NOMO-1 treated with dmso at 0.1 percent for 144 hours (cell line): ENCODE results near the gene MYBPH.
A peak's percentile ranks its signal among the peaks of the same experiment; 100 is the strongest.

Source experiments
- DNase-seq: peaks from one replicate; lab custom pipeline; 2025; ENCODE audit not compliant: unreplicated experiment; lab: John Stamatoyannopoulos, UW

Gene MYBPH

DNA sequence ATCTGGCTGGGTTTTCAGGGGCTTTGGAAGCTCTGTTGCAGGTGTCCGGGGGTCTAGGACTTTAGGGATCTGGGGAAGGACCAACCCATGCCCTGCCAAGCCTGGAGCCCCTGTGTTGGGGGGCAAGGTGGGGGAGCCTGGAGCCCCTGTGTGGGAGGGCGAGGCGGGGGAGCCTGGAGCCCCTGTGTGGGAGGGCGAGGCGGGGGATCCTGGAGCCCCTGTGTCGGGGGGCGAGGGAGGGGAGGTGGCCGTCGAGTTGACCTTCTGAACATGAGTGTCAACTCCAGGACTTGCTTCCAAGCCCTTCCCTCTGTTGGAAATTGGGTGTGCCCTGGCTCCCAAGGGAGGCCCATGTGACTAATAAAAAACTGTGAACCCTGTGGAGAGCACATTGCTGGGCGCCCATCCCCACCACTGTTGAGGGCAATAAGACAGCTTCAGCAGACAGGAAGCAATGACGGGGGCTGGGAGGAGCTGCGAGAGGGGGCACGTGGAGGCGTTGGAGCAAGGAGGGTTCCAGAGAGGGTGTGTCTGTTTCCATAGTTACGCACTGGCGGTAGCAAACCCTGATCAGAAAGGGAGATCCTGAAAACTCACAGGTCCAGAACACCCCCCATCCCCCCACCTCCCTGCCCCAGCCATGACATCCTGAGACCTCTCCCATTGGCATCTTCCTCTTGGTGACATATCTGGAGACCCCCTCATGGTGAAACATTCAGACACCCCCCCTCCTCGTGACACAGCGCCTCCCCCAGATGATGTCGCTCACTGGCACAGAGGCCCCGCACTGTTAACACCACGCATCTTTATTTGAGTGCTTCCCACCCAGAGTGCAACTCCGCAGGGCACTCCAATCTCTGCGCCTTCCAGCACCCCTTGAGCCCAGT, 8.4 kb downstream of the MYBPH start:
- DNase-seq: no peak

DNA sequence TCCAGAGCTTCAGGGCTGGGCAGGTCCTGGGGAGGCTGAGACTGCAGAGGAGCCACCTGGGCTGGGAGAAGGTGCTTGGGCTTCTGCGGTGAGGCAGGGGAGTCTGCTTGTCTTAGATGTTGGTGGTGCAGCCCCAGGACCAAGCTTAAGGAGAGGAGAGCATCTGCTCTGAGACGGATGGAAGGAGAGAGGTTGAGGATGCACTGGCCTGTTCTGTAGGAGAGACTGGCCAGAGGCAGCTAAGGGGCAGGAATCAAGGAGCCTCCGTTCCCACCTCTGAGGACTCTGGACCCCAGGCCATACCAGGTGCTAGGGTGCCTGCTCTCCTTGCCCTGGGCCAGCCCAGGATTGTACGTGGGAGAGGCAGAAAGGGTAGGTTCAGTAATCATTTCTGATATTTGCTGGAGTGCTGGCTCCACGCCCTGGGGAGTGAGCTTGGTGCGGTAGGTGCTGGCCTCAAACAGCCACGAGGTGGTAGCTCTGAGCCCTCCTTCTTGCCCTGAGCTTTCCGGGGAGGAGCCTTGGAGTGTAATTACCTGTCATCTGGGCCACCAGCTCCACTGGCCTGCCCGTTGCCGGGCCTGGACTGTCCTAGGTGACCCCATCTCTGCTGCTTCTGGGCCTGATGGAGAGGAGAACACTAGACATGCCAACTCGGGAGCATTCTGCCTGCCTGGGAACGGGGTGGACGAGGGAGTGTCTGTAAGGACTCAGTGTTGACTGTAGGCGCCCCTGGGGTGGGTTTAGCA, 9.3 kb downstream of the MYBPH start:
- no peak for DNase-seq

DNA sequence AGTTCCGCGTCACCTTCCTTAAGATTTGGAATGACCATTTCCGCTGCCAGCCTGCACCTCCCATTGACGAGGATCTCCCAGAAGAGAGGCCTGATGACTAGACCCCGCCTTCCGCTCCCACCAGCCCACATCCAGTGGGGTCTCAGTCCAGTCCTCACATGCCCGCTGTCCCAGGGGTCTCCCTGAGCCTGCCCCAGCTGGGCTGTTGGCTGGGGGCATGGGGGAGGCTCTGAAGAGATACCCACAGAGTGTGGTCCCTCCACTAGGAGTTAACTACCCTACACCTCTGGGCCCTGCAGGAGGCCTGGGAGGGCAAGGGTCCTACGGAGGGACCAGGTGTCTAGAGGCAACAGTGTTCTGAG, 9.8 kb downstream of the MYBPH start:
- no peak for DNase-seq

DNA sequence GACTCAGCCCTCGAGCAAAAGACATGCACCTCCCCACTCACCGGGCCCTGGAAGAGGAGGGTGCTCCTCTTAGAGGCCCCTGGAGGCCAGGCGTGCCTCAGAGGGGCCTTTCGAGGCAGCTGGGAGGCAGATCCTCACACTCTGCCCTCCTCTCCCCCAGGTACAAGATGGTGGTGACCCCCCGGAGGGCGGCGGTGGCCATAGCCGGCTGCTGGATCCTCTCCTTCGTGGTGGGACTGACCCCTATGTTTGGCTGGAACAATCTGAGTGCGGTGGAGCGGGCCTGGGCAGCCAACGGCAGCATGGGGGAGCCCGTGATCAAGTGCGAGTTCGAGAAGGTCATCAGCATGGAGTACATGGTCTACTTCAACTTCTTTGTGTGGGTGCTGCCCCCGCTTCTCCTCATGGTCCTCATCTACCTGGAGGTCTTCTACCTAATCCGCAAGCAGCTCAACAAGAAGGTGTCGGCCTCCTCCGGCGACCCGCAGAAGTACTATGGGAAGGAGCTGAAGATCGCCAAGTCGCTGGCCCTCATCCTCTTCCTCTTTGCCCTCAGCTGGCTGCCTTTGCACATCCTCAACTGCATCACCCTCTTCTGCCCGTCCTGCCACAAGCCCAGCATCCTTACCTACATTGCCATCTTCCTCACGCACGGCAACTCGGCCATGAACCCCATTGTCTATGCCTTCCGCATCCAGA, 10.4 kb downstream of the MYBPH start:
- DNase-seq: no peak

DNA sequence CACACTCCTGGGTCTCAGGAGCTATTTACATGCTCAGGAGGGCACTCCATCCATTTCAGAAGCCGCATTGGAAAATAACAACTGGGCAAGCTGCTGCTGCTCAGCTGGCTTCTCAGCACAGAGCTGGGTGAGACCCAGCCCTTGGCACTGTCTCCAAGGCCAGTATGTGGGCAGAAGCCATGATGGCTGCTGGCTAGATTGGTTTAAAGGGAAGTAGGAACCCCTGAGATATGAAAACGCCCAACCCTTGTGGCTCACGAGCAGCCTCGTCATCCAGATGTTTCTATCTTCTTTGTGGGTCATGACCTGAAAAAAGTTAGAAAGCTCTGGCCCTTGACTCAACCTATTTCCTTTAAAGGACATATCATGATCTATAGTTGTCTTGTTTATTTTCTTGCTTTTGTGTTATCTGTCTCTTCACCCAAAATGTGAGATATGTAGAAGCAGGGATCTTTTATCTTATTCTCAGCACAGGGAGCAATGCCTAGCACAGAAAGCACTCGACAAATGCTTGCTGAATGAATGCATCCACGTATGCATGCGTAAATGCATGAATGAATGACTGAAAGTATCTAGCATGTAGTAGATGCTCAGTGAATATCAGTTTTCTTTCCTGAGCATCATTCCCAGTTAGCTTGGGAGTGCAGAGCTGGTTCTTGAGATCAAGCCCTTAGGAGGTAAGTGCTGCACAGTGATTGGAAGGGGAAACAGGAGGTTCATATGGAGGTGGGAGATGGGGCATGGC, 11.6 kb downstream of the MYBPH start:
- no peak for DNase-seq

DNA sequence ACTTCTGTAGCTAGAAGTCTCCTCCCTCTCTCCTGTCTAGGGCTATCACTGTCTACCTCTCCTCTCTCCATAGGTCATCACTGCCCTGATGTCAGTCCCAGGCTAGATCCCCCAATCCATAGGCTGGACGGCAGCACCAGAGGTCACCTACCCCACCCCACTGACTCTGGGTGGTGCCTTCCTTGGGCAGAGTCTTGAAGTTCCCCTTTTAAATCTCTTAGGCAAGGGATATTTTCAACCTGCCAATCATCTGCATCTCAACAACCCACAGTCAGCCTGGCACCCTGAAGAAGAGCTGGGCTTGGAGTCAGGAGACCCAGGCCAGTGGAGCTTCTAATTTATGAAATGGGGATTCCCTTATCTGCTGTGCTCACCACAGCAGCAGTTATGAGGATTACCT, 13.2 kb downstream of the MYBPH start:
- DNase-seq: peak; percentile 4

GRCh38 chr1:203161703-203162102, 13.9 kb downstream of the MYBPH start:
- DNase-seq: no peak

GRCh38 chr1:203161175-203161574, 14.5 kb downstream of the MYBPH start:
- DNase-seq: no peak

- DNase-seq: no peak
These were observed 15.8 kb downstream of the MYBPH start for GRCh38 chr1:203159844-203160243.

DNA sequence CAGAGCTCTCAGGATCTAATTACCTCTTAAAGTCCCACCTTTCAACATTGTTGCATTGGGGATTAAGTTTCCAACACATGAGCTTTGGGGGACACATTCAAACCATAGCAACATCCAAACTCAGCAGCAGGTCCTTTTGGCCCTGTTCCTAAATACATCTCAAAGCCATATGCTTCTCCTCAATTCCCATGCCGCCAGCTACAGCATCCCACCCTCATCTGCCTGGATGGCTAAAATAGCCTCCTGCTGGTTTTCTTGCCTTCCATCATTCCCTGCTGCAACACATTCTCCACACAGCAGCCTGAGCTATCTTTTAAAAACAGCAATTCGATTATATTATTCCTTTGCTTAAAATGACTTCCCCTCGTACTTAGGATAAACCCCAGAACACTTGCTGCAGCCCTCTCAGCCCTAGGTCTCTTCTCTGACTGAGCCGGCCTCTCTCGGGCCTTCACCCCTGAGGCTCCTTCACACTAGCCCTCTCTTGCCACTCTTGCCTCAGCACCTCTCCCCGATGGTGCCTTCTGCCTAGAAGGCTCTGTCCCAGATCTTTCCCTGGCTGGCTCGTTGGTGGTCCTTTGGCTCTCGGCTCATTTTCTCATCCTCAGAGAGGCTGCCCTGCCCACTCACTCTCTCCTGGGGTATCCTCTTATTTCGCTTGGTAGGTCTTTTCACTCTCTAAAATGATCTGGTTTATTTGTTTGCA, 16.5 kb downstream of the MYBPH start:
- DNase-seq: no peak

GRCh38 chr1:203158423-203158822, 17.2 kb downstream of the MYBPH start:
- no peak for DNase-seq

DNA sequence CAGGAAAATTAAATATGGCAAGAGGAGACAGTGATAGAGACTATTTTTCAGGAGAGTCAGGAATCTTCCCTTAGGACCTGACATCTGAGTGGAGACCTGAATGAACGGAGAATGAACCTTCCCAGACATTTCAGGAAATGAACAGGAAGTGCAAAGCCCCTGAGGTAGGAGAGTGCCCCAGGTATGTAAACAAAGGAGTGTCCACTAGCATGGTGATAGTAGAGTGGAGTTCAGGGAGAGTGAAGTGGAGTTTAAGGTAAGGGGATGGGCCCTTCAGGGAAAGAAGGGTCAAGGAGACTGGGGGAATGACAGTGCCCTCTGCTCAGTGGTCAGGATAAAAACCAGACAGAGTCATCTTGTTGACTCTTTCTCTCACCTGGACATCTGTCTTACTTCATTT, 19.3 kb downstream of the MYBPH start:
- no peak for DNase-seq

- DNase-seq: no peak
These were observed 21.4 kb downstream of the MYBPH start for GRCh38 chr1:203153989-203154821.

GRCh38 chr1:203153051-203153988, 22.3 kb downstream of the MYBPH start:
- DNase-seq: no peak

DNA sequence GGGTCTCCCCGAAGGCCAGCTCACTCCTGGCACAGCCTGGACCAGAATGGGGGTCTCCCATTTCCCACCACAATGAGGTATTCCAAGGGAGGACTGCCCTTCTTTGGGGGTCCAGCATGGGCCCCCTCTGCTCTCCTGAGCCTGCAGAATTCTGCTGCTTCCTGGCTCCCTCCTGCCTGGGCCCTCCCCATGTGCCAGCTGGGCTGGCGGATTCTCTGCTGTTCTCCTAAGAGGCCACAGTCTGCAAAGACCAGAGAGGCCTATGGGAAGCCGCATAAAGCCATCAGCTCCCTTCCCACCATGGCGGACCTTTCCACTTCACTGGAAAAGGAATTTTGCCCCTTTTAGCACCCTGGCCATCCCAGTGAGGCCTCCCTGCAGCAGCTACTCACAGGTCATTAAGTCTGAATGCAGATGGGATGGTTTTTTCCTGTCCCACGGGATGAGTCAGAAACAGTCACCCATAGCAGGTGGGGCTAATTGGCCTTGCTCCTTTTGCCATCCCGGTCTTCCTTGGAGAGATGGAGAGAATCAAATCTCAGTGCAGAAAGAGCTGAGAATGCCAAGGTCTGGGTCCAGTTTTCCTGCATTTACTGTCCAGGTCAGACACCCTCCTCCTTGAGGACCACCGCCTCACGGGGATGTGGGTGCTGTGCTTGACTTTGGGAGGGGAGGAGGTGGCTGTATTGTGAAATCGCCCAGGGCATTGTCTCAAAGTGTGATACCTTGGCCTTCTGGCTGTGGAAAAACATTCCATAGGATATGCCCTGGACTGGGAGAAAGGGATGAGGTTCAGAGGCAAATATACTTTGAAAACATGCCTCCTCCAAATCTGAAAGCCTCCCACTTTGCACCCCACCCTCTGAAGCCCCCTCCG, 23.2 kb downstream of the MYBPH start:
- DNase-seq: no peak

DNA sequence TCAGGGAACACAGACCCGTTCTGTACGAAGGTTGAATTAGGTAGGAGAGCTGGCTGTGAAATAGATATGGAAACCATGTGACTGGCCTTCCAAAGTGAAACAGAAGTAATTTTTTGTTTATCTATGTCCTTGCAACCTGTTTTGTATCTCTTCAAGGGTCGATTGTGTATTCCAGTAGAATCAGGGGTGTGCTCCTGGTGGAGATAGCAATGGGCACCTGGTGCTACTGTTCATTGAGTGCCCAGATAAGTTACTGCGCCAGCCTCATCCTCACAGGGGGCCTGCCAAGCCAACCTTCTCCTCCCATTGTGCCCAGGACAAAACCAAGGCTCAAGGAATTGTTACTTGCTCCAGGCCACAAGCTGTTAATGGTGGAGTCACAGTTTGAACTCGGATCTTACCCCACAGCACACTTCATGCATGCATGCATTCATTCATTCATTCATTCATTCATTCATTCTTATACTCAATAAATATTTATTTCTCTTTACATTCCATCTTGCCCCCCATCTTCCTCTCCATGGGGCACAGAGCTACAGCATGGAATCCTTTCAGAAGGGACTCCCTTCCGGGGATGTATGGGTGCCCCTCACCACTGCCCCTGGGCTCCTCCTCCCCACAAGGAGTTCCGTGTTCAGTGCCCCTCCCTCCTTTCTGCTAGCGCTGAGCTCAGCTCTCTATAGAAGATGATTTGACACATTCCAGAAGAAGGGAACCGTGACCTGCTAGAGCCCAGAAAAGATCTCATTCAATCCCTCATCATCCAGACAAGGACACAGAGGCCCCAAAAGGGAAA, 24.1 kb downstream of the MYBPH start:
- DNase-seq: no peak
